Progenitor cell of endocrine pancreas (in vitro differentiated cells): Measurements from ENCODE around the gene AMDHD2. TPM values are rescaled to one million over a fixed set of nuclear protein-coding genes. Genes with fewer than 3 reads are reported as not detected.
"Not testable (repeated sequence)": the region's sequence is repeated elsewhere in the genome, so short reads cannot be mapped to it uniquely, and the experiment has no call there.

Source experiments
- DNase-seq: peaks from one replicate; pipeline ENCODE4 v3.0.0; 2021; ENCODE audit warnings: low spot score; ENCODE audit not compliant: unreplicated experiment
- H3K27ac Mint-ChIP-seq: 2 replicates; pipeline ENCODE4 v1.8.0; 2021; ENCODE audit warnings: mild to moderate bottlenecking, moderate library complexity, mixed read lengths
- H3K27me3 Mint-ChIP-seq: 2 replicates; pipeline ENCODE4 v1.8.0; 2021; ENCODE audit warnings: mixed read lengths
- H3K36me3 Mint-ChIP-seq: 2 replicates; pipeline ENCODE4 v1.8.0; 2022; ENCODE audit warnings: mixed read lengths; ENCODE audit not compliant: insufficient read depth
- H3K4me1 Mint-ChIP-seq: 2 replicates; pipeline ENCODE4 v1.8.0; 2021; ENCODE audit warnings: low read depth, mixed read lengths
- H3K4me3 Mint-ChIP-seq: 2 replicates; pipeline ENCODE4 v1.8.0; 2021; ENCODE audit warnings: low read depth, mild to moderate bottlenecking, moderate library complexity, mixed read lengths
- H3K9me3 Mint-ChIP-seq: 2 replicates; pipeline ENCODE4 v1.8.0; 2021; ENCODE audit warnings: low read depth, mixed read lengths
- CTCF ChIP-seq: fragments of 200-600 bp; sonication (generic); IDR thresholded peaks from one replicate; pipeline ENCODE4 v1.5.0; 2021; ENCODE audit warnings: antibody characterized with exemption, mild to moderate bottlenecking; ENCODE audit not compliant: unreplicated experiment
- total RNA-seq: library from RNA; stranded (reverse); gene quantifications from 2 replicates; pipeline ENCODE4 v1.2.1, GENCODE V29; 2021

Gene AMDHD2
- total RNA-seq, 1 donor from 2014 or later, result 40.8 TPM

- no peaks in the 10 kb centered on the region for H3K9me3 Mint-ChIP-seq
- H3K27ac Mint-ChIP-seq, result peak overlapping the region; percentile 90
- peaks cover 5% of the 10 kb centered on the region for H3K4me1 Mint-ChIP-seq
- no peak for DNase-seq
- no peak for TF ChIP-seq CTCF
- H3K27me3 Mint-ChIP-seq, result no peaks in the 10 kb centered on the region
- H3K4me3 Mint-ChIP-seq, result peak overlapping the region; percentile 62
- peaks cover 2% of the 10 kb centered on the region for H3K36me3 Mint-ChIP-seq
Measured at GRCh38 chr16:2533912-2534311, 13.7 kb downstream of the AMDHD2 start.

- H3K4me3 Mint-ChIP-seq, result peak overlapping the region; percentile 62
- peak overlapping the region; percentile 90 for H3K27ac Mint-ChIP-seq
- DNase-seq, H3K4me1 Mint-ChIP-seq, H3K36me3 Mint-ChIP-seq, H3K9me3 Mint-ChIP-seq, H3K27me3 Mint-ChIP-seq: not testable (repeated sequence)
Measured at GRCh38 chr16:2534335-2534734, 14.2 kb downstream of the AMDHD2 start.

- Mint-ChIP-seq H3K9me3 (no peaks in the 10 kb centered on the region), H3K27me3 (no peaks in the 10 kb centered on the region), H3K4me1 (peaks cover 10% of the 10 kb centered on the region), H3K27ac (no peak overlapping the region), H3K4me3 (no peak overlapping the region), H3K36me3 (no peaks in the 10 kb centered on the region)
- TF ChIP-seq CTCF, result no peak
- no peak for DNase-seq
Measured at GRCh38 chr16:2535625-2536013, 15.4 kb downstream of the AMDHD2 start.

GRCh38 chr16:2537451-2538379, 17.5 kb downstream of the AMDHD2 start, which contains the start of gene PDPK1:
Gene PDPK1, plus strand, starts transcription at chr16:2538021. Its CDS starts 92 bp downstream, at chr16:2538113.
- H3K4me1 Mint-ChIP-seq, result peaks cover 11% of the 10 kb centered on the region
- peak; percentile 90 for DNase-seq
- H3K27ac Mint-ChIP-seq, result peak within 1 kb of the TSS; percentile 80
- no peak for TF ChIP-seq CTCF
- H3K4me3 Mint-ChIP-seq, result peak within 1 kb of the TSS; percentile 75
- H3K9me3 Mint-ChIP-seq, result no peaks in the 10 kb centered on the region
- H3K36me3 Mint-ChIP-seq, result no peaks in the 10 kb centered on the region
- no peaks in the 10 kb centered on the region for H3K27me3 Mint-ChIP-seq

GRCh38 chr16:2539192-2539844, 19.1 kb downstream of the AMDHD2 start:
- Mint-ChIP-seq H3K27ac (peak overlapping the region; percentile 79), H3K4me3 (peak overlapping the region; percentile 71)
- not testable (repeated sequence) for H3K36me3 Mint-ChIP-seq, H3K9me3 Mint-ChIP-seq, DNase-seq, H3K27me3 Mint-ChIP-seq, H3K4me1 Mint-ChIP-seq

GRCh38 chr16:2539845-2540458, 19.8 kb downstream of the AMDHD2 start:
- peak overlapping the region; percentile 71 for H3K4me3 Mint-ChIP-seq
- not testable (repeated sequence) for DNase-seq, H3K4me1 Mint-ChIP-seq, H3K36me3 Mint-ChIP-seq, H3K27me3 Mint-ChIP-seq, H3K9me3 Mint-ChIP-seq, H3K27ac Mint-ChIP-seq
- peak; percentile 50 for TF ChIP-seq CTCF

GRCh38 chr16:2540912-2541311, 20.7 kb downstream of the AMDHD2 start:
- DNase-seq, H3K9me3 Mint-ChIP-seq, H3K27me3 Mint-ChIP-seq, H3K36me3 Mint-ChIP-seq, H3K4me3 Mint-ChIP-seq, H3K4me1 Mint-ChIP-seq: not testable (repeated sequence)
- peak overlapping the region; percentile 62 for H3K27ac Mint-ChIP-seq

- not testable (repeated sequence) for H3K27me3 Mint-ChIP-seq, H3K4me3 Mint-ChIP-seq, H3K9me3 Mint-ChIP-seq, H3K36me3 Mint-ChIP-seq, H3K4me1 Mint-ChIP-seq, DNase-seq, H3K27ac Mint-ChIP-seq
Measured at GRCh38 chr16:2541409-2541808, 21.2 kb downstream of the AMDHD2 start.
